Tibial nerve (tissue), 4 donors: ENCODE measurements around the gene CTNNB1. TPM values are rescaled to one million over a fixed set of nuclear protein-coding genes. Genes with fewer than 3 reads are reported as not detected.

Experiments used
- DNase-seq, 2 donors: peaks; one replicate each; pipeline ENCODE4 v3.0.0-alpha.2; 2019; ENCODE audit warnings: low spot score in 2 of 2
- H3K27ac ChIP-seq, 4 donors: fragments of 200-600 bp; sonication (generic) in 3 of 4; one replicate each; pipeline ENCODE4 v1.5.1; 2017 to 2019; ENCODE audit warnings: mild to moderate bottlenecking in 1 of 4
- H3K27me3 ChIP-seq, 2 donors: fragments of 200-600 bp; sonication (generic) in 1 of 2; one replicate each; pipeline versions ENCODE4 v1.5.1 to v1.6.0; 2017 to 2019
- H3K36me3 ChIP-seq, 3 donors: fragments of 200-600 bp; sonication (generic); one replicate each; pipeline ENCODE4 v1.5.1; 2018 to 2019
- H3K4me1 ChIP-seq, 4 donors: fragments of 200-600 bp; sonication (generic) in 3 of 4; one replicate each; pipeline ENCODE4 v1.5.1; 2017 to 2019
- H3K4me3 ChIP-seq, 4 donors: fragments of 200-600 bp; sonication (generic) in 3 of 4; one replicate each; pipeline ENCODE4 v1.5.1; 2017 to 2019; ENCODE audit warnings: mild to moderate bottlenecking in 1 of 4, moderate library complexity in 1 of 4
- H3K9me3 ChIP-seq, 4 donors: fragments of 200-600 bp; sonication (generic) in 3 of 4; one replicate each; pipeline ENCODE4 v1.5.1; 2017 to 2019
- CTCF ChIP-seq, 5 experiments: fragments of 200-600 bp in 3 of 5; fragments of 450-650 bp in 2 of 5; sonication (generic) in 3 of 5; IDR thresholded peaks; one replicate each; pipeline ENCODE4 v1.5.1; 2016 to 2019; ENCODE audit warnings: antibody characterized with exemption in 5 of 5, mild to moderate bottlenecking in 3 of 5, moderate library complexity in 2 of 5
- EP300 ChIP-seq, 2 donors: sonication (generic); formaldehyde crosslinking; IDR thresholded peaks; one replicate each; pipeline ENCODE4 v1.6.1; 2017; ENCODE audit warnings: antibody characterized with exemption in 2 of 2, mild to moderate bottlenecking in 1 of 2
- POLR2A ChIP-seq, 2 donors: fragments of 450-650 bp; IDR thresholded peaks; one replicate each; pipeline ENCODE4 v1.6.1; 2017; ENCODE audit warnings: antibody characterized with exemption in 2 of 2, mild to moderate bottlenecking in 2 of 2, moderate library complexity in 2 of 2
- WGBS, 2 donors: methylation state at CpG; one replicate each; pipeline ENCODE4 v1.1.5; 2018; 5-methylcytosine and 5-hydroxymethylcytosine counted together
- total RNA-seq, 4 donors: library from RNA; depleted of rRNA; stranded (reverse); fragments of >200 nt; gene quantifications; one replicate each; pipeline ENCODE4 v1.1.0, GENCODE V29; 2016

CTNNB1 gene
- total RNA-seq, 4 donors from 2014 or later: 411 to 548 (median 505) TPM

- Histone ChIP-seq H3K4me3 (no peak overlapping the region), H3K4me1 (peaks cover 0 to 45% (median 3%) of the 10 kb centered on the region in 4 donors), H3K9me3 (no peaks in the 10 kb centered on the region), H3K36me3 (peaks cover 0 to 86% (median 6%) of the 10 kb centered on the region in 3 donors), H3K27me3 (no peaks in the 10 kb centered on the region), H3K27ac (no peak overlapping the region)
- no peak for DNase-seq
- WGBS, 2 donors: 31 to 34% methylated on average over 6 of the region's 6 CpGs
- TF ChIP-seq CTCF (IDR thresholded peaks at IDR 0.05) (no peak), EP300 (IDR thresholded peaks at IDR 0.05) (no peak), POLR2A (IDR thresholded peaks at IDR 0.05) (no peak)
These were observed 35.8 kb downstream of the CTNNB1 start for GRCh38 chr3:41234823-41235721.

DNA sequence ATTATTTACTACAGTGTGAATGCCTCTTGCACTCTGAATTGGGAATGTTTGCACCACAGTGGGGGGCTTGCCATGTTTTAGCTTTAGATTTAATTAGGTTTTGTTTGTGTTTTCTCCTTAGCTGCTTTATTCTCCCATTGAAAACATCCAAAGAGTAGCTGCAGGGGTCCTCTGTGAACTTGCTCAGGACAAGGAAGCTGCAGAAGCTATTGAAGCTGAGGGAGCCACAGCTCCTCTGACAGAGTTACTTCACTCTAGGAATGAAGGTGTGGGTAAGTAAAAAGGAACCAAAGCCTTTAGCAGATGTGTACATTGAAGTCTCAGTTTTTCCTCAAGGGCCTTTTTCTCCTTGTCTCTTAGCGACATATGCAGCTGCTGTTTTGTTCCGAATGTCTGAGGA lies 36.9 kb downstream of the CTNNB1 start:
- DNase-seq: no peak
- peaks cover 0 to 89% (median 6%) of the 10 kb centered on the region in 3 donors for H3K36me3 ChIP-seq
- H3K4me1 ChIP-seq: peaks cover 0 to 45% (median 2%) of the 10 kb centered on the region in 4 donors
- no peaks in the 10 kb centered on the region for H3K9me3 ChIP-seq
- WGBS, 2 donors: 77 to 91% methylated on average over 2 of the region's 2 CpGs
- no peak for TF ChIP-seq POLR2A (IDR thresholded peaks at IDR 0.05)
- no peak for TF ChIP-seq CTCF (IDR thresholded peaks at IDR 0.05)
- TF ChIP-seq EP300 (IDR thresholded peaks at IDR 0.05): no peak
- H3K4me3 ChIP-seq: no peak overlapping the region
- no peak overlapping the region for H3K27ac ChIP-seq
- no peaks in the 10 kb centered on the region for H3K27me3 ChIP-seq

GRCh38 chr3:41237907-41238306 lies 38.6 kb downstream of the CTNNB1 start:
- H3K27me3 ChIP-seq: no peaks in the 10 kb centered on the region
- H3K9me3 ChIP-seq: no peaks in the 10 kb centered on the region
- H3K4me3 ChIP-seq: no peak overlapping the region
- TF ChIP-seq CTCF (IDR thresholded peaks at IDR 0.05): no peak
- TF ChIP-seq POLR2A (IDR thresholded peaks at IDR 0.05): no peak
- TF ChIP-seq EP300 (IDR thresholded peaks at IDR 0.05): no peak
- H3K4me1 ChIP-seq: peaks cover 0 to 45% (median 2%) of the 10 kb centered on the region in 4 donors
- 63 to 72% methylated on average over 3 of the region's 3 CpGs for WGBS, 2 donors
- H3K36me3 ChIP-seq: peaks cover 0 to 88% (median 3%) of the 10 kb centered on the region in 3 donors
- H3K27ac ChIP-seq: no peak overlapping the region
- DNase-seq: no peak

DNA sequence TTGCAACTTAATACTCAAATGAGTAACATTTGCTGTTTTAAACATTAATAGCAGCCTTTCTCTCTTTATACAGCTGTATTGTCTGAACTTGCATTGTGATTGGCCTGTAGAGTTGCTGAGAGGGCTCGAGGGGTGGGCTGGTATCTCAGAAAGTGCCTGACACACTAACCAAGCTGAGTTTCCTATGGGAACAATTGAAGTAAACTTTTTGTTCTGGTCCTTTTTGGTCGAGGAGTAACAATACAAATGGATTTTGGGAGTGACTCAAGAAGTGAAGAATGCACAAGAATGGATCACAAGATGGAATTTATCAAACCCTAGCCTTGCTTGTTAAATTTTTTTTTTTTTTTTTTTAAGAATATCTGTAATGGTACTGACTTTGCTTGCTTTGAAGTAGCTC lies 40.3 kb downstream of the CTNNB1 start:
- no peaks in the 10 kb centered on the region for H3K27me3 ChIP-seq
- no peak overlapping the region for H3K4me3 ChIP-seq
- no peak for DNase-seq
- peak overlapping the region in 1 of 4 donors; percentile 31 for H3K27ac ChIP-seq
- peaks cover 0 to 82% (median 3%) of the 10 kb centered on the region in 3 donors for H3K36me3 ChIP-seq
- peaks cover 0 to 36% (median 2%) of the 10 kb centered on the region in 4 donors for H3K4me1 ChIP-seq
- TF ChIP-seq CTCF (IDR thresholded peaks at IDR 0.05) (no peak), EP300 (IDR thresholded peaks at IDR 0.05) (no peak), POLR2A (IDR thresholded peaks at IDR 0.05) (no peak)
- H3K9me3 ChIP-seq: no peaks in the 10 kb centered on the region
- WGBS, 2 donors: 12 to 23% methylated on average over 2 of the region's 2 CpGs

DNA sequence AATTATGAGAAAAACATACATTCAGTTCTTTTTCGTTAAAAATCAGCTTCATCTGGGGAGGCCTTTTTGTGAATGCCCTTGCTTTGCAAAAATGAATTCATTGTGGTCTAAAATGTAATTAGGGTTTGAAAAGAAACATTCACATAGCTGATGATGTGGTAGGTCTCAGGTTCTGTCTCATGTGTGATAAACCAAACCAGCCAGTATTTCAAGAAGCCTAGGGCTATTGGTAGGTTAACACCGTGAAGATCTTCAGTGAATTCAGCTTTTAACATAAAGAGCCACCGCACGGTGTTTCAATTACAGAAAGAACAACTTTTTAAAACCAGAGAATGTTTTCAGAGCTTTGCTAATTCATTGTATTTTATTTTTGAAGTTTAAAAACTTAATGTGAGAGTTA lies 41.9 kb downstream of the CTNNB1 start:
- Histone ChIP-seq H3K9me3 (no peaks in the 10 kb centered on the region), H3K4me1 (peaks cover 0 to 29% (median 4%) of the 10 kb centered on the region in 4 donors), H3K4me3 (no peak overlapping the region), H3K27me3 (no peaks in the 10 kb centered on the region), H3K36me3 (peaks cover 0 to 77% (median 3%) of the 10 kb centered on the region in 3 donors), H3K27ac (no peak overlapping the region)
- DNase-seq: no peak
- TF ChIP-seq POLR2A (IDR thresholded peaks at IDR 0.05): no peak
- no peak for TF ChIP-seq EP300 (IDR thresholded peaks at IDR 0.05)
- TF ChIP-seq CTCF (IDR thresholded peaks at IDR 0.05): no peak
- 76 to 83% methylated on average over 4 of the region's 4 CpGs for WGBS, 2 donors
